ENCODE measurements around the gene EYS.

EYS gene

DNA sequence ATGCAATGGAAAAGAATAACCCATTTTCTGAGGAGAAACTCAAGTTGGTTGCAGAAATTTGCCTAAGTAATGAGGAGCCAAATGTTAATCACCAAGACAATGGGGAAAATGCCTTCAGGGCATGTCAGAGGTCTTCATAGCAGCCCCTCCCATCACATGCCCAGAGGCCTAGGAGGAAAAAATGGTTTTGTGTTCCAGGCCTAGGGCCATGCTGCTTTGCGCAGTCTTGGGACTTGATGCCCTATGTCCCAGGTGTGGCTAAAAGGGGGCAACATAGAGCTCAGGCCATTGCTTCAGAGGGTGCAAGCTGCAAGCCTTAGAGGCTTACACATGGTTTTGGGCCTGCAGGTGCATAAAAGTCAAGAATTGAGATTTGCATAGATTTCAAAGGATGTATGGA is 485.9 kb downstream of the EYS start:
- no peak for DNase-seq (ENCODE audit: low read depth)

DNA sequence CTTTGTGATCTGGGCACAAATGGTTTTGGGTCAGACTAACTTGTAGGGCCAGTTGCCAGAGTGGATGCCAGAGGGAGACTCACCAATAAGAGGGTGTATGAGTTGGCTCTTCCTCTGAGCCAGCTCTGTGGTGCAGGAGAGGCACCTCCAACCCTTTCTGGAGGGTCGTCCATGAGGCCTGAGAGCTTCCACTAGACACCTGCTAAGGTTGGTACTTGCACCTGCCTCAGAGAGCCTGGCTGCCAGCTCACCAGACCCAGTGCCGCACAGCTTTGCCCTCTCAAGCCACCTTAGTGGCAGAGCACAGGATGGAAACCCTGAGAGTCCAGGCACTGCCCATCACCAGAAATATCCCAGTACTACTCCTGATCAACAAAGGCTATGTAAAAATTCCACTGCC is 504.3 kb downstream of the EYS start:
- DNase-seq (ENCODE audit: low read depth) = no peak

DNA sequence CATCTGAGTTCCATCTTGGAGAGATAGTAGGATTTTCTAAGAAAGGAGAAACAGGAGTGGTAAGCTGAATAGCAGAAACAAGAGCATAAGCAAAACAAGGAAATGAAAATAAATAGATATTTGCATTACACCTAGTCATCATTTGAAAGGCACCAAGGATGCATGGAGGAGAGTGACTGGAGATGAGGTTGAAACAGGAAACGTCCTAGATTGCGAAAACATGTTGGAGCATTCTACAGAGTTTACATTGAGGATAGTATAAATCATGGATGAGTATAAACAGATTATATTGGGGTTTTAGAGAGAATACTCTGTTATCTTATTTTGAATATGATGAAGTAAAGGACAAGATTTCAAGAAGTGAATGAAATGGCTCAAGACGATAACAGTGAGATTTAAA is 507.3 kb downstream of the EYS start:
- no peak for DNase-seq (ENCODE audit: low read depth)

DNA sequence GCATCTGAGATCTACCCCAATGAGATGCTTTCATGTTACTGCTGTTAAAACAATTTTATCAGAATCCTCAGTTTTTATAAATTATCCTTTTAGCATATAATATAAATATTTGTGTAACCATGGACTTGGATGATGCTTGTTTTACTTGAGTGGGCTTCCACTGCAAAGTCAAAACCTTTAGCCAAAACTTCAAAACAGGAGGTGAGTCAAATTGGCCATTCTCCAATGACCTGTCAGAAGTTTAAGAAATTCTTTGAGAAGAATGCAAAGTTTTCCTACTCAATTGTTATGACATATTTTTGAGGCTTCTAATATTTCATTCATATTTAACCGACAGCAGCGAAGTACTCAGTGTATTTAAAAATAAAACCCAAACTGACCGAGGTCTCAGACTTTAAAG is 507.9 kb downstream of the EYS start:
- no peak for DNase-seq (ENCODE audit: low read depth)

DNA sequence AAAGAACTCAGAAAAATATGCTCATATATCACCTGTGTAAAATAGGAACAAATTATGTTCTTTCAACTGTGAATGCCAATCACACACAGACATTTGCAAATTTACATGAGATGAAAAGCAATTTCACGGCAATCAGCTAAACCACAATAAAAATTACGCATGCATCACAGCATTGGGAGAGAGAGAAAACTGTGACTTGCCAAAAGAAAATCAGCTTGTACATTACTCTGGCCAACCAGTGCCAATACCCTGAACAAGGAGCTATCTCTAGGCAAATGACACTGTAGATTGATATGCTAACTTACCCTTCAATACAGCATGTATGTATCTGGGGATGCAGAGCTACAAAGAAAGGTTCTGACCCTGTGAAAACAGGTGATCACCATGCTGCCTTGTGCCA is 515.6 kb downstream of the EYS start:
- DNase-seq (ENCODE audit: low read depth) = no peak

DNA sequence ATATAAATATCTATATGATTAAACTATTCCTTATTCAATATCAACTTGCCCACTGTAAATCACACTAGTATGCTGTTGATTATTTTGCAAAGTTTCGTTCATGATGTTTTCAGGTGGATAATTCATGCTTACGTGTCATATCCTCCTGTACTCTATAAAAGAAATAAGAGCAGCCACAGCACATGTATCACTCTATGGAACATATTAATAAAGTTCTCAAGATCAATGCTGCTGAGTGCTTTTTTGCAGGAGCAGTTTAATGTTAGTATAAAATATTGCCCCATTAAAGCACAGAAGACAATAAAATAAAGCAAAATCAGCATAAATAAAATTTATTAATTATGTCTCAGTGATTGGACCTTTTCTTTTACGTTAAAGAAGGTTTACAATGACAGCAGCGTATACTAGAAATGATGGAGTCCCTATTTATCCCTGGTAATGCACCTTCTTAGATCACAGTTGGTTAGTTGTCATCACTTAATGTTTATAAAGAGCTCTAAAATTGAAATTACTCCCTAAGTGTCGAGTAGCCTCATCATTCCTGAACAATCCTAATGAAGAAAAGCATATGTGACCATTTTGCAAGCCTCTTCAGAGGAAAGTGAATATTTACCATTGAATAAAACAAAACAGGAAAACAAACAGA is 517.7 kb downstream of the EYS start:
- DNase-seq (ENCODE audit: low read depth) = no peak

DNA sequence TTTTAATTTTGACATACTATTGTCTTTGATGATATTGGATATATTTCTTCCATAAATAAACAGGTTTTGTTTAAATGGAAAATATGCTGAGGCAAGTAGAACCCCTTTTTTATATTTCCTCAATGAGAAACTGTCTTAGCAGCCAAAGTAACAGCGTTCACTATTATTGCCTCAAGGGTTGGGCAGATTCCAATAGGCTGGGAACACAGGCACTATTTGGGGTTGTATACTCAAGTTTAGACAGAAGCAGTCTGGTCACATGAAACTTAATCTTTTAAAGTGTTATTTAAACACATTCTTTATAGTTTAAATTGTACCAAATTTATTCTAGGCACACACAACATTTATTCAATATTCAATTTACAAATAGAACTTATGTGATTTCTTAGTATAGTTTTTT is 520.2 kb downstream of the EYS start:
- no peak for DNase-seq (ENCODE audit: low read depth)

DNA sequence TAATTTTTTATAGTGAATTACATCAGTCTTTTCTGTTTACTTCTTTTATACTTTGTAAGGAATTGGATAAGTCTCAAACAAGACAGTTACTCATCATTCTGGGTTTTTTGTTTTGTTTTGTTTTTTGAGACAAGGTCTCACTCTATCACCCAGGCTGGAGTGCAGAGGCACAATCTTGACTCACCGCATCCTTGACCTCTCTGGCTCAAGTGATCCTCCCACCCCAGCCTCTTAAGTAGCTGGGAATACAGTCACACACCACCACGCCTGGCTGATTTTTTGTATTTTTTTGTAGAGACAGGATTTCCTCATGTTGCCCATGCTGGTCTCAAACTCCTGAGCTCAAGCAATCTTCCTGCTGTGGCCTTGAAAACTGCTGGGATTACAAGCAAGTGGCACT is 524.3 kb downstream of the EYS start:
- DNase-seq (ENCODE audit: low read depth) = no peak

DNA sequence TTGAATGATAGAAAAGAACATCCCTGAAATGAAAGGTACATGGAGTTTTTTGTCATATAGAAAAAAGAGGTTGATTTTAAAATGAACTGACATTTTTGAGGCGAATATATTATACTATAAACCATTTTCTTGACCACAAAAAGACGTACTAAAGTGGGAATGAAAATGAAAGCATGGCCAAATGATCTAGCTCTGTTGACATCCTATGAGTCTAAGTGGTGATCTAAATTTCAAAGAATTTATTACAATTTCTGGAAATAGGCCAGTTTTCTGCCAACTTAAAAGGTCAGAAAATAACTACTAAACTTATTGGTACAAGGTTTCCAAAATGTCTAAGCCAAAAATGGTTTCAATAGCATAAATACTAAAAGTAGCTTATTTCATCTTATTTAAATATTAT is 536.8 kb downstream of the EYS start:
- no peak for DNase-seq (ENCODE audit: low read depth)

DNA sequence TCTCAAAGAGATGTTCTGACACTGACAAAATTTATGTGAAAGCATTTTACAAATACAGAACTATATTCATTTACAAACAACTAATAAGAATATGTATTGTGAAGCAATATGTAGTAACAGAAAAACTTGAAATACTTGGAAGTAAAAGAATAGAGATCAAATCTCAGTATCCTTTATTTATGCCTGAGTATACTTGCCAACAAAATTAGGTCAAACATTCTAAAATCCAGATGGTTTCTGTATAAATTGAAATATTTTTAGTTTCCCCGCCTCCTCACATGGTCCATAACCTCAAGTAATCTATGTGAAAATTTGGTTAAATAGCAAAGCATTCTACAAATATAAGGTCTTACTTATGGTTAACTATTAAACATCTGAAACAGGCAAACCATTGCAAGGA is 545.4 kb downstream of the EYS start:
- no peak for DNase-seq (ENCODE audit: low read depth)

DNA sequence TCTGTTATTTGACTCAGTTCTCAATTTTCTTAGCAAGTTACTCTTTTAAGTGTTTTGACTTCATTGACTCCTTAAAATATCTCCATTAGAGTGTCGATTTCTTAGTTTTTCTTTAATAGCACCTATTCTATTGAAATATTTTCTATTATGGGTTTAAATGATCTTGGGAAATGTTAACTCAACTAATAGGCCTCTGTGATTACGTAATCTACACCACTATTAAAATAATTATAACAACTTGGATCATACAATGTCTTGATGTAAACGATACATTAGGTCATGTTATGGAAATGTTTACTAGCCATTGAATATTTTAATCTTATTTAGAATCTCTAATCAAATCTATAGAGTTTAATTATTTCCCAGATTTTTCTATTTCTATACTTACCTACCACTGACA is 550.0 kb downstream of the EYS start:
- no peak for DNase-seq (ENCODE audit: low read depth)

DNA sequence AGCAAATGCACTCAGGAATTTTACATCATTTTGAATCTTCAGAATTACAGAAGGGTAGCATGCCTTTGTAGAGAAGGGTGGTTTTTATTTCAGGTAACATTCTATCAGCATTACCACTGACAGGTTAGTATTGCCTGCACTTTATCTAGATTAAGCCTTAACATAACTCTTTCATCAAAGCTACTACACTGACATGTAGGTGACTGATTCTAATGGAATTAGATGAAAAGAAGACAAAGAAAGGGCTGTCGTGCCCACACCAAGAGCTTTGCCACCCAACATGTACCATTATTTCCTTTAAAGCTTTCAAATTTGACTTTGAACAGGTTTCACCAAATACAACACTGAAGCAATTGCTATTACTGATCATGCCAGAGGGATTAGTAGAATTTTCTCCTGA is 551.9 kb downstream of the EYS start:
- DNase-seq (ENCODE audit: low read depth) = no peak

DNA sequence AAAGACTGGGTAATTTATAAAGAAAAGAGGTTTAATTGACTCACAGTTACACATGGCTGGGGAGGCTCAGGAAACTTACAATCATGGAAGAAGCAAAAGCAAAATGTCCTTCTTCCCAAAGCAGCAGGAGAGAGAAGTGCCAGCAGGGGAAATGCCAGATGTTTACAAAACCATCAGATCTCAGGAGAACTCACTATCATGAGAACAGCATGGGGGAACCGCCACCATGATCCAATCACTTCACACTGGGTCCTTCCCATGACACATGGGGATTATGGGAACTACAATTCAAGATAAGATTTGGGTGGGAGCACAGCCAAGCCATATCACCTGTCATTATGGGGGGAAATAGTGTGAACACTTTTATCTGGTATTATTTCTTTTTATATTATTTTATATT is 557.2 kb downstream of the EYS start:
- DNase-seq (ENCODE audit: low read depth) = no peak

DNA sequence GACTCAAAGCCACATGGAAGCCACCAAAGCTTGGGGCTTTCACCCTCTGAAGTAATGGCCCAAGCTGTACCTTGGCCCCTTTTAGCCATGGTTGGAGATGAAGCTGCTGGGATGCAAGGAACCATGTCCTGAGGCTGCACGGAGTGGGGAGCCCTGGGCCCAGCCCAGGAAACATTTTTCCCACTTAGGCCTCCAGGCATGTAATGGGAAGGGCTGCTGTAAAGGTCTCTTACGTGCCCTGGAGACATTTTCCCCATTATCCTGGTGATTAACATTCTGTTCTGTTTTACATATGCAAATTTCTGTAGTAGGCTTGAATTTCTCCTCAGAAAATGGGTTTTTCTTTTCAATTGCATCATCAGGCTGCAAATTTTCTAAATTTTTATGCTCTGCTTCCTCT is 558.2 kb downstream of the EYS start:
- no peak for DNase-seq (ENCODE audit: low read depth)

DNA sequence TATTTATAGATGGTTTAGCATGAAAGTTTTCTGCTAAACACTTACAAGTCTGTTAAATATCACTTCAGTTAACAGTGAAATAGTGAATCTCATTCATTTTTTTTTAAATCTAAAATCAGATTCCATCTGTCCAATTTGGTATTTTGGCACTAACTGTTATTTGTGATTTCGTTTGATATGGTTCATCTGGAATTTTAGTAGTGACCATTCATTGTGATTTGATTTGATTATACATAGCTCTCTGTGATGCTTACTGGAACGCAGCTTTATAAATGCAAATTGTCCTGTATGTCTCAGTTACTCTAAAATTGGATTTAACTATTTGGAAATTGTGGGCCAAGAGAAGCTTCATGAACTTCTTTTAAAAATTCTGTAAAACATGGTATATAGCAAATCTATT is 571.5 kb downstream of the EYS start:
- no peak for DNase-seq (ENCODE audit: low read depth)

DNA sequence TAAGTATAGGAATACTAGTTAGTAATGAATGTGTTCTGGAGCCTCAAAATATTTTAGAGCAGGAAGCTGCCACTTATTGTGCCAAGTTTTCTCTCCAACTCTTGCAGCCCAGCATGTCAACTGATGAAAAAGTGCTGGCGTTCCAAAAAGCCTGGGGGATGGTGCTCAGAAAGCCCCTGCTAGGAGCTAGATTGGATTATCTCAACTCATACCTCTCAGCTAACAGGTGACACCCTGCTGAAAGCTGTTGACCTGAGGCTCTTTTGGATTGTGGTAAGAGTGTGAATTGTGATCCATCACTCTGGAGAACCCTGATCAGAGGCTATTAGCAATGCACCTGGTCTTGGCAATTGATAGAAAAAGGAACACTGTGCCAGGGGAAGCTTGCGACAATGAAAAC is 580.4 kb downstream of the EYS start:
- no peak for DNase-seq (ENCODE audit: low read depth)

DNA sequence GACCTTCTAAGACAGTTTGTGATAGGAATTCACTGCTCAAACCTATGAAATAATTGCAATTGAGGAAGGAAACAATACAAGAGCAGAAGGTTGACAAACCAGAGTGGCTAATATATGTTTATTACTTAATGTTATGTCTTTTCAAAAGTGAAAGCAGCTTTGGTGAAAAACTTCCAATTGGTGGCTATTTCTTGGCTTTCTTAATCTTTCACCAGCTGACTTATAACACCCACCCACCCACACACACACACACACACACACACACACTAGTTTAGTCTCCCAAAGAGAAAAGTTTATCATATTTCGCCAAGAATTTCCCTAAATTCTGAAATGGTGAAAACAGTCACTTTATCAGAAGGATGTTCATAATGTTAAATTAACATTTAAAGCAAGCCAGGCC is 583.5 kb downstream of the EYS start:
- no peak for DNase-seq (ENCODE audit: low read depth)

DNA sequence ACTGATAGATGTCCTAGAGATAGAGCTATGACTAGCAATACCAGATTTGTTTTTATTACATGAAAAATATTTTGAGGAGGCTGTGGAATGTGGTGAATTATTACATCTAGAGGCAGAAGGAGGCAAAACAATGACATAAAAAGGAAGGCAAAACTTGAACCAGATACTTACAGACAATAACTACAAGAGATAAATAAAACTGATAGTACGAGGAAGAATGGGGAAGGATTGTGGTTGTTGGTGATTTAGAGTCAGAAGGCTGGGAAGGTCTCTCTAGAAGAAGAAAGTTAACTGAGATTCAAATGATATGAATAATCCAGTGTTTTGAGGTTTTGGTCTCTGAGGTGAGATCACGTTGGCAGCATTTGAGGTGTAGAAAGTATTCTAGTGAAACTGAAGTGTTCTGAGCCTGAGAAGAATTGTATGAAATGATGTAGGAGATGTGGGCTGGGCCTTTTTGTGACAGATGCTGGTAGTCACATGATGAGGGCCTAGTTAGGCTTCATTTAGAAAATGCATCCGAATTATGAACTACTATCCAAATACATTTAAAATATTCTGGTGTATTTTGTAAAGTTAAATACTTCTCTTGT is 589.1 kb downstream of the EYS start:
- no peak for DNase-seq (ENCODE audit: low read depth)

DNA sequence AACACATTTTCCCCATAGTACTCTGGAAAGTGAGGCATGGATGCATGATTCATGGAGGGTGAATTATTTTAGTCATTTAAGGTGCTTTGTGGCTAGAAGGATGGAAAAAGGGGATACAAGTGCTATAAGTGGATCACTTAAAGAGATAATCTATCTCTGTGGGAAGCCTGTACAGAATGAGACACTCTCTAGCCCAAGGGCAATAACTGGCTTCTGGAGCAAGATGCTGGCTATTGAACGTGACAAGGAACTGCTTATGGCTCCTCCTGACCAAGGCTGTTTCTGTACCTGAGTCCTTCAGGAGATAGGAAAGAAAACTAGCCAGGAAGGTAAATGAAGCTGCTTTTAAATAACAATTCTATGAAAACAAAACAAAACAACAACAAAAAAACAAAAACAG is 590.7 kb downstream of the EYS start:
- no peak for DNase-seq (ENCODE audit: low read depth)

DNA sequence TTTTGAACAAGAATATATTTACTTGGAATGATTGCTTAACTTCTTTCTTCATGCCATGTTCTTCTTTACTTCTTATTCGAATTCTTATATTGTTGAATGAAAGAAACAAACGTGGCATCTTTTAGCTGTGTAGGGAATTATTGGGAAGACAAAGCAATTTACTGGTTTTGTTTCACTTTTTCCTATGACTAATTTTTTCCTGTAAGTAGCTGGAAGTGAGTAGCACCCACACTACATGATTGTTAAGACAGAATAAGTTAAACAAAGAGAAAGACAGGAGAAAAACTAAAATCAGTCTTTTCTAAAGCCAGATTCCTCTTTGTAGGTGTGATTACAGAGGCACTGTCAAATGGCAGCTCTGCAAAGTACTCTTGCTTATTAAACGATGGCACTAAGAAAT is 593.4 kb downstream of the EYS start:
- DNase-seq (ENCODE audit: low read depth) = no peak

DNA sequence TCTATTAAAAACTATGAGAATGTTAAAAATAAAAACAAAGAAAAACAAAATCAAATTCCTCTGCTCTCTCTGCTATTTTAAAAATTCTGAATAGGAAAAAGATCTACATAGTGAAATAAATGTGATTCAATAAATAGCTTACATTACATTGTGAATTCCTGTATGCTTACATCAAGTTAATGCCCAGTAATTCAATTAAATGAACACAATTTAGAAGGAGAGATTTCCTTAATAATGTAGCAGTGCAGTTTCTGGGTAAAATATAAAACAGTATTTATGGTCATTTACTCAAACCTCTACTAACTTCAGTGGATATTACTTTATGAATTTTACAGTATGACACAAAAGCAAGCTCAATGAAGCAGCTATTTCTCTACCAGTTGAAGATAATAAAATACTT is 594.6 kb downstream of the EYS start:
- no peak for DNase-seq (ENCODE audit: low read depth)

DNA sequence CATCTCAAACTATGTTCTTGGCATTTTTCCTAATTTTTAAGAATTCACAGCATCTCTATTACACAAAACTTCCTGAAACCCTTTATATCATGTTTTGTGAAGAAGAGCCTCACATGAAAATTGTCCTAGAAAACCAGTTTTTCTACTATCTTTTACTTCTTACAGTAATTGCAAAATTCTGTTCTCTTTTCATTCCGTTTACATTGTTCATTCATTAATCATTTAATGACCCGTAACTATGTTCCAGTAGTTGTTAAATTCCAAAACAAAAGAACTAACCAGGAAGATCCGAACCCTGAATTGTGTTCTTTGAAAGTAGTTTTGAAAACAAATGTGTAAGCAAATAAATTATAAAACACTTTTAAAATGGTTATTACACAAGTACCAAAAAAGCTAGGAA is 597.0 kb downstream of the EYS start:
- no peak for DNase-seq (ENCODE audit: low read depth)

DNA sequence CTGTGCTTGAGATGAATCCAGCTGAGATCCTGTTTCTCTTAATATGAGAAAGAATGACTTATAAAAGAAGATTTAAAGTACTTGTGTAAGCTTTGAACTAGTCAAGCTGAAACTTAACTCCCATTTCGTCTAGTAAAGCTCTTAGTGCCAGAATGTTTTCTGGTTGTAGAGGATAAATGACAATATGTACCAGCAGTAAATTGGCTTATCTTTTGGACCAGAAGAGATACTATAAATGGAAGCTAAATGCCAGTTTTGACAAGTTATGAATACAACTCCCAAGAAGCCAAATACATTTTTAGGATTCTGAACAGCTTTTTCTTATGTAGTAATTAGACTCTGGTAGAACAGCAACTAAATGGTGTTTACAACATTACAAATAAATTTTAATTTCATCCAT is 608.7 kb downstream of the EYS start:
- DNase-seq (ENCODE audit: low read depth) = no peak

DNA sequence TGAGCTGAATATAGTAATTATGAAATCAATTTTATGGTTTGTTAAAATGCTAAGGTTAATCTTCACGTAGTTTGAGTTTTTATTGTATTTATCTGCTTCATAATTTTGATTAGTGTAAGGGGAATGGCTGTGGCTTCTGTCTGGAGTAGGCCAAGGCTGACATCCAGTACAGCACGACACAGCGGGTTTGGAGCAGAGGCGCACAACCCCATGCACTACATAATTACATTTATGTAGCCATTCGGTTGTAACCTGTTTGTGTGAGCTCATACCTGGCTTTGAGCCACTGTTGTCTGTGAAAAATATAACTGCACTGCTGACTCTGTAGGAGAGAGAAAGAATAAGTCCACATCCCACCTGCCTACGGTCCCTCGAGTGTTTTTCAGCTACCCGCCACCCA is 615.5 kb downstream of the EYS start:
- no peak for DNase-seq (ENCODE audit: low read depth)

DNA sequence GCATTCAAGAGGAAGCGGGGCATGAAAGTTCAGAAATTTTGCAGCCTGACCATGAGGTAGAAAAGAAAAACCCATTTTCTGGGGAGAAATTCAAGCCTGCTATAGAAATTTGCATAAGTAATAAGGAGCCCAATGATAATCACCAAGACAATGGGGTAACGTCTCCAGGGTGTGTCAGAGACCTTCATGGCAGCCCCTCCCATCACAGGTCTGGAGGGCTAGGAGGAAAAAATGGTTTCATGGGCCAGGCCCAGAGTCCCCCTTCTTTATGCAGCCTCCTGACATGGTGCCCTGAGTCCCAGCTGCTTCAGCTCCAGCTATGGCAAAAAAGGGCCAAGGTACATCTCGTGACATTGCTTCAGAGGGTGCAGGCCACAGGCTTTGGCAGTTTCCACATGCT is 618.5 kb downstream of the EYS start:
- DNase-seq (ENCODE audit: low read depth) = no peak

All from stimulated activated CD8-positive, alpha-beta memory T cell treated with anti-CD3 and anti-CD28 coated beads, Interleukin-4, amount 100 ng/mL, for 24 hours (primary cell).